SU-DHL-6 (cell line): ENCODE measurements around the gene PLA2G4E.

Experiments used
- H2AFZ ChIP-seq: fragments of 200-600 bp; sonication (generic); 2 replicates; pipeline ENCODE4 v1.6.1; 2014; ENCODE audit warnings: low read depth, mild to moderate bottlenecking, moderate library complexity, mixed read lengths, antibody characterized with exemption, low read length; ENCODE audit not compliant: severe bottlenecking
- H3F3A ChIP-seq: fragments of 200-600 bp; shearing (Covaris generic); 2 replicates; pipeline ENCODE4 v1.6.0; 2016; ENCODE audit warnings: antibody characterized with exemption, mild to moderate bottlenecking; ENCODE audit not compliant: insufficient read depth
- H3K27ac ChIP-seq: fragments of 200-600 bp; sonication (generic); 2 replicates; pipeline ENCODE4 v1.5.1; 2016; ENCODE audit warnings: low read depth, mild to moderate bottlenecking, low read length, moderate library complexity, mixed read lengths
- H3K27me3 ChIP-seq: fragments of 200-600 bp; sonication (generic), shearing (Covaris generic); 2 replicates; pipeline ENCODE4 v1.6.0; 2014; ENCODE audit warnings: mild to moderate bottlenecking, low read length
- H3K36me3 ChIP-seq: fragments of 200-600 bp; sonication (generic); 2 replicates; pipeline ENCODE4 v1.6.1; 2014; ENCODE audit warnings: mild to moderate bottlenecking, low read length, mixed read lengths
- H3K4me2 ChIP-seq: fragments of 300-600, 200-600 bp; shearing (Covaris generic), sonication (generic); 2 replicates; pipeline ENCODE4 v1.6.0; 2014; ENCODE audit warnings: low read length, low read depth, mild to moderate bottlenecking; ENCODE audit not compliant: poor library complexity, severe bottlenecking
- H3K4me3 ChIP-seq: fragments of 200-600 bp; sonication (generic); 2 replicates; pipeline ENCODE4 v1.5.1; 2014; ENCODE audit warnings: antibody characterized with exemption, low read length, mild to moderate bottlenecking, mixed read lengths; ENCODE audit not compliant: insufficient read depth, poor library complexity, severe bottlenecking
- H3K79me2 ChIP-seq: fragments of 200-600 bp; sonication (generic); 2 replicates; pipeline ENCODE4 v1.6.1; 2014; ENCODE audit warnings: mild to moderate bottlenecking, low read length, moderate library complexity; ENCODE audit not compliant: insufficient read depth
- H3K9ac ChIP-seq: fragments of 200-600 bp; sonication (generic); 2 replicates; pipeline ENCODE4 v1.7.0; 2014; ENCODE audit warnings: mild to moderate bottlenecking, low read length
- H3K9me2 ChIP-seq: fragments of 200-600 bp; sonication (generic); replicated peaks from 2 replicates; pipeline ENCODE4 v1.6.1; 2014; ENCODE audit warnings: low read length; ENCODE audit not compliant: insufficient read depth
- H3K9me3 ChIP-seq: fragments of 200-600 bp; sonication (generic); 2 replicates; pipeline ENCODE4 v1.6.1; 2014; ENCODE audit warnings: low read length, mixed read lengths; ENCODE audit not compliant: insufficient read depth
- H4K20me1 ChIP-seq: fragments of 200-600 bp; sonication (generic); 2 replicates; pipeline ENCODE4 v1.6.1; 2014; ENCODE audit warnings: low read depth, mild to moderate bottlenecking, antibody characterized with exemption, low read length, moderate library complexity, mixed read lengths
- EZH2phosphoT487 ChIP-seq: fragments of 200-600 bp; sonication (generic), shearing (Covaris generic); conservative IDR thresholded peaks from 2 replicates; pipeline ENCODE4 v1.6.1; 2018; ENCODE audit warnings: mild to moderate bottlenecking, antibody characterized with exemption, low read length, moderate library complexity, mixed read lengths
- TF ChIP-seq, protein P1 (sequence below): fragments of 200-600 bp; sonication (generic); IDR thresholded peaks from one replicate; pipeline ENCODE4 v1.5.1; 2017; ENCODE audit warnings: antibody characterized with exemption, mild to moderate bottlenecking, low read length, moderate library complexity; ENCODE audit not compliant: insufficient read depth, poor library complexity, severe bottlenecking

PLA2G4E gene

DNA sequence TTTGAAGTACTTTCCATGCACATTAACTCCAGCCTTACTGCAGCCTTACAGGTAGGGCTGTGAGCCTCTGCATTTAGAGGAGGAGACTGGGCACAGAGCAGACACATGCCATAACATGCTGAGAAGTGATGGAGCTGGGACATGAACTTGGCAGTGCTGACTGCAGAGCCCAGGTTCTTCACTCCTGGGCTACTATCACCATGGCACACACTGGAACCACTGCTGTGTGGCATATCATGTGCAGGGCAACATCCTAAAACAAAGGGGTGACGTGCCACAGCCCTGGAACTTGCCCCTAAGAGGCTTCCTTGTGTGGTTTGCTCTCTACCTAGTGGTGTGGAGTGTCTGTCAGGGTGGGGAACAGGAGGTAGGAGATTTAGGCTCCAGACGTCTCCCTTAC, 73.9 kb downstream of the PLA2G4E start:
- Histone ChIP-seq H2AFZ (no peak overlapping the region), H3K27ac (no peak overlapping the region), H3K4me3 (no peak overlapping the region), H3K9ac (no peak overlapping the region), H3K9me3 (no peaks in the 10 kb centered on the region), H3K9me2 (no peaks in the 10 kb centered on the region), H4K20me1 (no peaks in the 10 kb centered on the region), H3K36me3 (no peaks in the 10 kb centered on the region), H3K79me2 (no peaks in the 10 kb centered on the region), H3F3A (no peaks in the 10 kb centered on the region), H3K4me2 (no peak overlapping the region), H3K27me3 (no peaks in the 10 kb centered on the region)
- TF ChIP-seq, protein P1, sequence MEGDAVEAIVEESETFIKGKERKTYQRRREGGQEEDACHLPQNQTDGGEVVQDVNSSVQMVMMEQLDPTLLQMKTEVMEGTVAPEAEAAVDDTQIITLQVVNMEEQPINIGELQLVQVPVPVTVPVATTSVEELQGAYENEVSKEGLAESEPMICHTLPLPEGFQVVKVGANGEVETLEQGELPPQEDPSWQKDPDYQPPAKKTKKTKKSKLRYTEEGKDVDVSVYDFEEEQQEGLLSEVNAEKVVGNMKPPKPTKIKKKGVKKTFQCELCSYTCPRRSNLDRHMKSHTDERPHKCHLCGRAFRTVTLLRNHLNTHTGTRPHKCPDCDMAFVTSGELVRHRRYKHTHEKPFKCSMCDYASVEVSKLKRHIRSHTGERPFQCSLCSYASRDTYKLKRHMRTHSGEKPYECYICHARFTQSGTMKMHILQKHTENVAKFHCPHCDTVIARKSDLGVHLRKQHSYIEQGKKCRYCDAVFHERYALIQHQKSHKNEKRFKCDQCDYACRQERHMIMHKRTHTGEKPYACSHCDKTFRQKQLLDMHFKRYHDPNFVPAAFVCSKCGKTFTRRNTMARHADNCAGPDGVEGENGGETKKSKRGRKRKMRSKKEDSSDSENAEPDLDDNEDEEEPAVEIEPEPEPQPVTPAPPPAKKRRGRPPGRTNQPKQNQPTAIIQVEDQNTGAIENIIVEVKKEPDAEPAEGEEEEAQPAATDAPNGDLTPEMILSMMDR, result no peak
- TF ChIP-seq EZH2phosphoT487, result no peak

- H3K9ac ChIP-seq, result no peak overlapping the region
- H3K36me3 ChIP-seq, result no peaks in the 10 kb centered on the region
- H3K79me2 ChIP-seq, result no peaks in the 10 kb centered on the region
- no peak overlapping the region for H2AFZ ChIP-seq
- H3K9me2 ChIP-seq, result no peaks in the 10 kb centered on the region
- H3K9me3 ChIP-seq, result no peaks in the 10 kb centered on the region
- no peak overlapping the region for H3K27ac ChIP-seq
- H3K27me3 ChIP-seq, result no peaks in the 10 kb centered on the region
- TF ChIP-seq, protein P1, result no peak
- no peak for TF ChIP-seq EZH2phosphoT487
- no peaks in the 10 kb centered on the region for H4K20me1 ChIP-seq
- H3K4me3 ChIP-seq, result no peak overlapping the region
- no peaks in the 10 kb centered on the region for H3F3A ChIP-seq
- H3K4me2 ChIP-seq, result no peak overlapping the region
Measured at GRCh38 chr15:41945731-41946130, 75.1 kb downstream of the PLA2G4E start.

- no peak overlapping the region for H2AFZ ChIP-seq
- H3K27ac ChIP-seq, result no peak overlapping the region
- H4K20me1 ChIP-seq, result no peaks in the 10 kb centered on the region
- H3K4me3 ChIP-seq, result no peak overlapping the region
- no peaks in the 10 kb centered on the region for H3K27me3 ChIP-seq
- no peaks in the 10 kb centered on the region for H3K36me3 ChIP-seq
- H3K4me2 ChIP-seq, result no peak overlapping the region
- H3K79me2 ChIP-seq, result no peaks in the 10 kb centered on the region
- H3K9me2 ChIP-seq, result no peaks in the 10 kb centered on the region
- H3K9ac ChIP-seq, result no peak overlapping the region
- no peaks in the 10 kb centered on the region for H3K9me3 ChIP-seq
- TF ChIP-seq, protein P1, result no peak
- TF ChIP-seq EZH2phosphoT487, result no peak
- H3F3A ChIP-seq, result no peaks in the 10 kb centered on the region
Measured at GRCh38 chr15:41945221-41945620, 75.6 kb downstream of the PLA2G4E start.
